ENCODE results near the gene ZDHHC3. TPM values are rescaled to one million over a fixed set of nuclear protein-coding genes. Genes with fewer than 3 reads are reported as not detected.

The ZDHHC3 gene
- total RNA-seq, 1 experiment from 2014 or later, result 122 TPM

DNA sequence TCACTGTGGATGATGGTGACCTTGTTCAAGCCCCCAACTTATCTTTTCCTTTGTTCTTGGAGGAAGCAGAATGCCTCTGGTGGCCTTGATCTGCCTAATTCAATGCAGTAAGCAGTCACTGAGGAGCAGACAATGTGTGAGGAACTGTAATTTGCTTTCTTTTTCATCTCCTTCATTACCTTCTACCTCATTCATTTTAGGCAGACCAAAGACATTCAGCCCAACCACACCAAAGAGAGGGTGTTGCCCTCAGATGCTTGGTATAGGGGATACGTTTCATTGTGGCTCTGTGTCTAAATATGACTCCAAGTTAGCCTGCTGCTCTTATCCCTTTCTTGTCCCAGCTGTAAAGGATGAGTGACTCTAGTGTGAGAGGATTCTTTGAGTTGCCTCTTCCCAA, 15.4 kb upstream of the ZDHHC3 start:
- no peak for TF ChIP-seq EZH2phosphoT487 (IDR thresholded peaks at IDR 0.05; ENCODE audit: borderline replicate concordance, low read length)
- TF ChIP-seq EZH2 (IDR thresholded peaks at IDR 0.05; ENCODE audit: low read length, unreplicated experiment), result no peak
- TF ChIP-seq CTCF (conservative IDR thresholded peaks at IDR 0.05; ENCODE audit: low read depth, low read length), result no peak
- no peak for ATAC-seq
- Histone ChIP-seq H3K4me2 (ENCODE audit: low read length) (no peak overlapping the region), H2AFZ (ENCODE audit: low read length) (no peak overlapping the region), H3K79me2 (ENCODE audit: low read length) (peaks cover 81% of the 10 kb centered on the region), H3K36me3 (ENCODE audit: low read depth, low read length) (peaks cover 43% of the 10 kb centered on the region), H3K9ac (ENCODE audit: low read length) (no peak overlapping the region), H3K27me3 (ENCODE audit: low read length) (no peaks in the 10 kb centered on the region), H4K20me1 (ENCODE audit: low read length) (peaks cover 22% of the 10 kb centered on the region; the same call in 1 of the 2 replicates), H3K27ac (ENCODE audit: low read length) (no peak overlapping the region), H3K4me3 (ENCODE audit: low read length) (no peak overlapping the region), H3K9me3 (ENCODE audit: low read length) (no peaks in the 10 kb centered on the region), H3K4me1 (ENCODE audit: insufficient read depth, low read length) (peaks cover 42% of the 10 kb centered on the region), H3K9me2 (replicated peaks; ENCODE audit: low read length) (no peaks in the 10 kb centered on the region), H3F3A (ENCODE audit: low read length, unreplicated experiment) (peaks cover 6% of the 10 kb centered on the region)
- BruUV-seq (replicated peaks), result no TSS peak
- ChIA-PET POLR2A (ENCODE audit: unreplicated experiment) (no interaction called here), CTCF (interaction anchor here (0.6 kb wide), 1 partner anchor 877 kb away, joined by 3 read pairs; no protein-coding TSS in a partner anchor)
- DNase-seq, result no peak
- intact Hi-C loops (cut with micrococcal nuclease), result no loop called here

DNA sequence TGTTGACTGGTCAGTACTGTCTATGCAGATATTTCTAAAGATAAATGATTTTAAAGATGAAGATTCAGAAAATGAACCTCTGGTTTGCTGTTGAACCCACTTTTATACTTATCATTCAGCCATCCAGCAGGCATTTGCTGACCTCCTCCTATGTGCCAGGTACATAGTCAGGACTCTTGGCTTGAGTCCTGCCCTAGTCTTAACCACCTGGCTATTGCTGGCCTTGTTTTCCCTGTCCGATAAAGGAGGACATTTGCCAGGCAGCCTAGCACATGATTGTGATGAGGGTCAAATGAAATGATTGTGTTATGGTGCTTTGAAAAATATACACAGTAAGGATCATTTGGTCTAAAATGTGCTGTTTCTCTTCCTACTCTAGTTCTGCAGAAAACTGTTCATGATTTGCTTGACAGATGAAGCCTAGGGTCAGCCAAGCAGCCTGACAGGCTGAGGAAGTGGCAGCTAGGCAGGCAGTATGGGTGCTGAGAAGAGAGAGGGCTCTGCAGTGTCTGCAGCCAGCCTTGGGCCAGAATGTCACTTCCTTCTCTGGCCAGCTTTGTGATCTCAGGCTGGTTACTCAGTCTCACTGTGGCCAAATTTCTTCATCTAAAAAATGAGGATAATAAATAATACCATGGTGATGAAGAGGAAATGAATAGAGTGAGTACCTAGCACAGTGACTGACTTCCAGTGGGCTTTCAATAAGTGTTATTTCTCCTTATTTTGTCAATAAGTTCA, 13.8 kb upstream of the ZDHHC3 start:
- BruUV-seq (replicated peaks), result no TSS peak
- TF ChIP-seq EZH2 (IDR thresholded peaks at IDR 0.05; ENCODE audit: low read length, unreplicated experiment), result no peak
- no peak for TF ChIP-seq EZH2phosphoT487 (IDR thresholded peaks at IDR 0.05; ENCODE audit: borderline replicate concordance, low read length)
- no peak for TF ChIP-seq CTCF (conservative IDR thresholded peaks at IDR 0.05; ENCODE audit: low read depth, low read length)
- POLR2A ChIA-PET (ENCODE audit: unreplicated experiment), result no interaction called here
- Histone ChIP-seq H2AFZ (ENCODE audit: low read length) (no peak overlapping the region), H3K4me1 (ENCODE audit: insufficient read depth, low read length) (peaks cover 33% of the 10 kb centered on the region), H4K20me1 (ENCODE audit: low read length) (peaks cover 17% of the 10 kb centered on the region; the same call in 1 of the 2 replicates), H3K79me2 (ENCODE audit: low read length) (peaks cover 74% of the 10 kb centered on the region), H3K4me3 (ENCODE audit: low read length) (no peak overlapping the region), H3K4me2 (ENCODE audit: low read length) (no peak overlapping the region), H3K9ac (ENCODE audit: low read length) (no peak overlapping the region), H3K36me3 (ENCODE audit: low read depth, low read length) (peaks cover 44% of the 10 kb centered on the region), H3K9me3 (ENCODE audit: low read length) (no peaks in the 10 kb centered on the region), H3K9me2 (replicated peaks; ENCODE audit: low read length) (no peaks in the 10 kb centered on the region), H3K27ac (ENCODE audit: low read length) (no peak overlapping the region), H3F3A (ENCODE audit: low read length, unreplicated experiment) (peaks cover 6% of the 10 kb centered on the region), H3K27me3 (ENCODE audit: low read length) (no peaks in the 10 kb centered on the region)
- intact Hi-C loops (cut with micrococcal nuclease), result loop anchor here (10.0 kb wide), 1 partner anchor 455 kb away; no protein-coding TSS in a partner anchor
- ATAC-seq (no peak), DNase-seq (no peak)
- CTCF ChIA-PET, result interaction anchor here (0.5 kb wide), 1 partner anchor 91 kb away, joined by 3 read pairs; no protein-coding TSS in a partner anchor

GRCh38 chr3:44989141-44989540, 13.2 kb upstream of the ZDHHC3 start:
- peaks cover 74% of the 10 kb centered on the region for H3K79me2 ChIP-seq (ENCODE audit: low read length)
- ATAC-seq, result no peak
- CTCF ChIA-PET, result no interaction called here

More at GRCh38 chr3:44989141-44989540, 13.2 kb upstream of the ZDHHC3 start:
- no peak overlapping the region for H3K4me3 ChIP-seq (ENCODE audit: low read length)
- H3K36me3 ChIP-seq (ENCODE audit: low read depth, low read length), result peaks cover 44% of the 10 kb centered on the region
- peaks cover 33% of the 10 kb centered on the region for H3K4me1 ChIP-seq (ENCODE audit: insufficient read depth, low read length)
- H4K20me1 ChIP-seq (ENCODE audit: low read length), result peaks cover 15% of the 10 kb centered on the region; the same call in 1 of the 2 replicates
- H3K4me2 ChIP-seq (ENCODE audit: low read length), result no peak overlapping the region
- intact Hi-C loops (cut with micrococcal nuclease), result loop anchor here (10.0 kb wide), 1 partner anchor 454 kb away; no protein-coding TSS in a partner anchor
- BruUV-seq (replicated peaks), result no TSS peak
- DNase-seq, result no peak
- no peak overlapping the region for H2AFZ ChIP-seq (ENCODE audit: low read length)
- H3K27ac ChIP-seq (ENCODE audit: low read length), result no peak overlapping the region
- no peak for TF ChIP-seq EZH2 (IDR thresholded peaks at IDR 0.05; ENCODE audit: low read length, unreplicated experiment)
- TF ChIP-seq EZH2phosphoT487 (IDR thresholded peaks at IDR 0.05; ENCODE audit: borderline replicate concordance, low read length), result no peak
- TF ChIP-seq CTCF (conservative IDR thresholded peaks at IDR 0.05; ENCODE audit: low read depth, low read length), result no peak
- H3K9ac ChIP-seq (ENCODE audit: low read length), result no peak overlapping the region
- no peaks in the 10 kb centered on the region for H3K9me2 ChIP-seq (replicated peaks; ENCODE audit: low read length)
- POLR2A ChIA-PET (ENCODE audit: unreplicated experiment), result no interaction called here
- no peaks in the 10 kb centered on the region for H3K9me3 ChIP-seq (ENCODE audit: low read length)
- no peaks in the 10 kb centered on the region for H3K27me3 ChIP-seq (ENCODE audit: low read length)
- peaks cover 2% of the 10 kb centered on the region for H3F3A ChIP-seq (ENCODE audit: low read length, unreplicated experiment)

All from PC-3 (cell line).